Activated CD4-positive, CD25-positive, alpha-beta regulatory T cell treated with anti-CD3 and anti-CD28 coated beads, Interleukin-2, amount 50 U/mL, for 24 hours (primary cell): ENCODE measurements around the gene TMEM255B.
"Not testable (repeated sequence)": the region's sequence is repeated elsewhere in the genome, so short reads cannot be mapped to it uniquely, and the experiment has no call there.

ENCODE experiments used
- ATAC-seq, 2 donors: fragments of 150-1000 bp; cut with Tn5 transposase; one replicate each; pipeline ENCODE4 v1.10.0; 2021; ENCODE audit warnings: mild to moderate bottlenecking in 1 of 2, moderate library complexity in 1 of 2

Gene TMEM255B

GRCh38 chr13:113789931-113790330, 30.9 kb downstream of the TMEM255B start:
- not testable (repeated sequence) for ATAC-seq

- no peak for ATAC-seq
Observed at GRCh38 chr13:113791226-113791625, 32.2 kb downstream of the TMEM255B start.

GRCh38 chr13:113791761-113792160, 32.7 kb downstream of the TMEM255B start:
- no peak for ATAC-seq

- no peak for ATAC-seq
Observed at GRCh38 chr13:113792236-113792770, 33.3 kb downstream of the TMEM255B start.

GRCh38 chr13:113792886-113793717, 34.1 kb downstream of the TMEM255B start:
- no peak for ATAC-seq

- ATAC-seq: no peak
Observed at GRCh38 chr13:113793718-113794085, 34.7 kb downstream of the TMEM255B start.

GRCh38 chr13:113794086-113794485, 35.1 kb downstream of the TMEM255B start:
- ATAC-seq: no peak

- no peak for ATAC-seq
Observed at GRCh38 chr13:113794764-113795173, 35.7 kb downstream of the TMEM255B start.

- ATAC-seq: not testable (repeated sequence)
Observed at GRCh38 chr13:113795362-113795761, 36.3 kb downstream of the TMEM255B start.

- ATAC-seq: no peak
Observed at GRCh38 chr13:113796211-113796963, 37.4 kb downstream of the TMEM255B start.

- ATAC-seq: no peak
Observed at GRCh38 chr13:113796964-113797676, 38.1 kb downstream of the TMEM255B start.

- ATAC-seq: no peak
Observed at GRCh38 chr13:113798200-113798811, 39.3 kb downstream of the TMEM255B start.

GRCh38 chr13:113800576-113800926, 41.5 kb downstream of the TMEM255B start:
- ATAC-seq: no peak

GRCh38 chr13:113801289-113801961, 42.4 kb downstream of the TMEM255B start:
- no peak for ATAC-seq

- ATAC-seq: no peak
Observed at GRCh38 chr13:113802090-113802531, 43.1 kb downstream of the TMEM255B start.

GRCh38 chr13:113802761-113803160, 43.7 kb downstream of the TMEM255B start:
- ATAC-seq: no peak

- no peak for ATAC-seq
Observed at GRCh38 chr13:113803409-113804016, 44.5 kb downstream of the TMEM255B start.

GRCh38 chr13:113804017-113804702, 45.1 kb downstream of the TMEM255B start:
- ATAC-seq: no peak

- ATAC-seq: no peak
Observed at GRCh38 chr13:113804703-113805430, 45.8 kb downstream of the TMEM255B start.

GRCh38 chr13:113805431-113806103, 46.5 kb downstream of the TMEM255B start:
- ATAC-seq: no peak
